ENCODE measurements around the gene ATP6V0C.
"Not testable (repeated sequence)": the region's sequence is repeated elsewhere in the genome, so short reads cannot be mapped to it uniquely, and the experiment has no call there.

ATP6V0C gene

GRCh38 chr16:2475413-2476344 is 38.1 kb upstream of the ATP6V0C start:
- DNase-seq = peak in 2 of 5 experiments; percentile 22 to 40

DNA sequence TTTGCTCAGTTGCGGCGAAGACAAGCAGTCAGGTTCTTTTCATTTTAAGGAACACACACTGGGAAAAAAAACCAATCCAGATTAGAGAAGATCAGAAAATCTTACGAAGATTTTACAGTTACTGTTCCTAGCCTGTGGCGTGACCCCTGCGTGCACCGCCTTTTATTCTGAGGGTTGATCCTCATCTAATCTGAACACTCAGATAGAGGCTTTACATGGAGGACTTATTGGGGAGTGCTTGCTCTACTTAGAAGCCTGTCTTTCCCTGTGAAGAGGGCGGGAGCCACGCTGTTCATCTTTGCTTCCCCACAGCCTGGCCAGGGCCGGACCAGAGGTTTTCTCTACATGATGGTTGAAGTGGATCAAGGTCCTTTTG is 37.4 kb upstream of the ATP6V0C start:
- DNase-seq = no peak

GRCh38 chr16:2476741-2477140 is 37.0 kb upstream of the ATP6V0C start:
- DNase-seq = no peak

- DNase-seq = no peak
Measured at GRCh38 chr16:2477327-2477726, 36.4 kb upstream of the ATP6V0C start.

- no peak for DNase-seq
Measured at GRCh38 chr16:2478279-2478678, 35.5 kb upstream of the ATP6V0C start.

DNA sequence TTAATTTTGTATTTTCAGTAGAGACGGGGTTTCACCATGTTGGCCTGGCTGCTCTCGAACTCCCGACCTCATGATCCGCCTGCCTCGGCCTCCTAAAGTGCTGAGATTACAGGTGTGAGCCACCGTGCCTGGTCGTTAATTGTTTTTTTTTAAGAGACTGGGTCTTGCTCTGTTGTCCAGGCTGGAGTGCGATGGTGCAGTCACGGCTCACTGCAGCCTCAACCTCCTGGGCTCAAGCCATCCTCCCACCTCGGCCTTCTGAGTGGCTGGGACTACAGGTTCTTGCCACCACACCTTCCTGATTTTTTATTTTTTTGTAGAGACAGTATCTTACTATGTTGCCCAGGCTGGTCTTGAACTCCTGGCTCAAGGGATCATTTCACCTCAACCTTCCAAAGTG is 33.8 kb upstream of the ATP6V0C start:
- DNase-seq = not testable (repeated sequence)

GRCh38 chr16:2480948-2481347 is 32.8 kb upstream of the ATP6V0C start:
- no peak for DNase-seq

DNA sequence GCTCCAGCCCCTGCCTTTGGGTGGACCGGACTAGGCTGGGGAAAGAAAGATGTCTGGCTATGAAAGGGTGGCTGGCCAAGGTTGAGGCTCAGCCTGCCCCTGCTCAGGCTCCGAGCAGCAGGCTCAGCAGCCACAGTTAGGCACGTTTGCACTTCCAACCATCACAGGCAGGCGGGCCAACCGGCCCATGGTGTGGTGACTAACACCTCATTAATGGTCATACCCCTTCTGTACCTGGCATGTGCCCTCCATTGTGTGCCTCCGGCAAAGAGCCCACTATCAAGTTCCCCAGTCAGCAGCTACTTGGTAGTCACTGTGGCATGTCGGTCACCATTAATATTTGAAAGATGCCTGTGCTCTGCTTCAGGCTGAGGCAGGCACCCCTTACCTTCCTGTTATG is 32.1 kb upstream of the ATP6V0C start:
- no peak for DNase-seq

DNA sequence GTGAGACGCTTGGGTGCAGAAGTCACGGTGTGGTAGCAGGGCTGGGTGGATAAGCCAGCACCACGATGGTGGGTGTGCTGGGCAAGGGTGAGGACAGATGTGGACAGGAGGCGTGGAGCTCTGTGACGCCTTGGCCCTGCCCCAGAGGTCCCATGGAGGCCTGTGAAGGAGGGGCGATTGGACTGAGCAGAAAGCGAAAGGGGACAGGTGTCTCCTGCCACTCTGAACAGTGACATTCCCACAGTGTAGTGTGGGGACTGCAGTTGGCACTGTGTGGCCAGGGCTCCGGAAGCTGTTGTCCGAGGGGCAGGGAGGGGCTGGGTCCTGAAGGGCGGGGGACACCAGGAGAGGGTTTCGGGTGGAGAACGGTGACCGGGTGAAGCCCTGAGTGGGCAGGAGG is 31.5 kb upstream of the ATP6V0C start:
- no peak for DNase-seq

GRCh38 chr16:2482708-2483534 is 30.8 kb upstream of the ATP6V0C start:
- no peak for DNase-seq

DNA sequence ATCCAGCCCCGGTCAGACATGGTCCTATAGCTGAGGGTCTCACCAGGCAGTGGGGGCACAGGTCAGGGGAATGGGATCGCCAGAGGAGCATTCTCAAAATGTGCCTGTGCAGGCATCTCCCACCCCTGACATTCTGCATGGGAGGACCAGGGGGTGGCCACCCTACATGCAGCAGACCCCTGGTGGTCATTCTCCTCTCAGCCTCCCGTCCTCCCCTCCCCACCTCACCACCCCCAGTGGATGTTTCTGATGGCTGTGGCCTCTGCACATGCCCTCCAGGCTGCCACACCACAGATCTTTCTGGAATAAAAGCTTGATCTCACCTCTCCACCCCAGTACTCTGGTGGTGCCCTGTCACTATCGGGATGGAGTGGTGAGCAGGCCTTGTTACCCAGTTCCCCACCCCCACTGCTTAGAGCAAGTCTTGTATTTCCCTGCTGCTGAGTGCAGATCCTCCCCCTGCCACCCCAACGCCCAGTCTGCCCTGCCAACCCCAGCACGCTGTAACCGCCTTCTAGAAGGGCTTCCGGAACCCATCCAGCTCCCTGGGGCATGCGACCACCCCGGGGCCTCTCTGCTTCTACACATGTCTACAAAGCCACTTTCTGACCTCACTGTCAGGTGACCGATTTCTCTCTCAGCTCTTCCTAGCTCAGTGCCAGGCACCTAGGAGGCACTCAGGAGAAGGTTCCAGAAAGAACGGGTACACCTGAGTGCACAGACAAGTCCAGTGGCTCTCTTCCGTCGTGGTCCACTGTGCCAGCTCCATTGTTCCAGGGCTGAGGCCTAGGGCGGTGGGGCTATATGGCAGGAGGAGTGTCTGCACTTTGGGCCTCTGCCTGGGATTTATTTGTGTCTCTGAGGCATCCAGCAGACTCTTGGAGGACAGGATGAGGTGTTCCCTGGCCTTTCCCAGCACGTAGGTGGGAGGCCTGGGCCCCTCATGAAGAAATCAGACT is 29.5 kb upstream of the ATP6V0C start:
- DNase-seq = no peak

GRCh38 chr16:2484898-2485508 is 28.7 kb upstream of the ATP6V0C start:
- no peak for DNase-seq

DNA sequence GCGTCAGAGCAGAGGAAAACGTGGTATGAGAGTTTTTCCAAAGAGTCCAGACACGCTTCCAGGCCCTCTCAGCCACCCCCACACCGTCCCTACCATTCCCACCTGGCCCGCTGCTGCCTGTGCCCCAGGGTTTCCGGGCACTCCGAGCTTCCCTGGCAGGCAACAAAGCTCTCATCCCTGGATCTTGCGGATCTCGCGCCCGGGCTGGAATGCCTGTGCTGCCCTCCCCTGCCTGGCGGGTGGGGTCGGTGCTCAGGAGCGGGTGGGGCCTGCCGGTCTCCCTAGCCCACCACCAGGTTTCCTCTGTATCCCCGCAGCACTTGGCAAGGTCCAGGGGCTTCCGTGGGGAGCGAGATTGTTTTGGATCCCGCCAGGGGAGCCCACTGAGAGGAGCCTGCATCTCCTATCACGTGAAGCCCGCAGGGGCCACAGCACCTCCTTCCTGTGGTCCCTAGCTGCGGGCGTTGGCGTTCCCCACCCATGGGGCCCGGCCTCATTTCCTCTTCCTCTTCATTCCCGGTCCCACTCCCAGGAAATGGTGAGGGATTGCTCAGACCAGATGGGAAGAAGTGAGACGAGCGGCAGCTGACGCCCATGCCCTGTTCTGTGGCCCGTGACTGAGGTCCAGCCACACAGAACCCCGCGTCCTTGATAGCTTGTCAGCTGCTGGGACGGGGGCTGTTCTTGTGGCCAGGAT is 27.8 kb upstream of the ATP6V0C start:
- no peak for DNase-seq

GRCh38 chr16:2486645-2487516 is 26.9 kb upstream of the ATP6V0C start:
- peak; percentile 46 to 87 (median 67) for DNase-seq

DNA sequence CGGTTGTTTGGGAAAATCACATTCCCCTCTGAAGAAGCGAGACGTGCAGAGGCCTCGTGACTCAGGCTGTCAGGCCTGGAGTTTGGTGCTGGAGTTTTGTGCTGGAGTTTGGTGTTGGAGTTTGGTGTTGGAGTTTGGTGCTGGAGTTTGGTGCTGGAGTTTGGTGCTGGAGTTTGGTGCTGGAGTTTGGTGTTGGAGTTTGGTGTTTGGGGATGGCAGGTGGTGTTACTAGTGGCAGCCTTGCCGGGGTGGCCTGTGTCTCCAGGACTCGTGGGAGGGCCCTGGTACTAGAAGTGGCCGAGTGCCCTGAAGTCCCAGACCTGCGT is 26.3 kb upstream of the ATP6V0C start:
- no peak for DNase-seq

DNA sequence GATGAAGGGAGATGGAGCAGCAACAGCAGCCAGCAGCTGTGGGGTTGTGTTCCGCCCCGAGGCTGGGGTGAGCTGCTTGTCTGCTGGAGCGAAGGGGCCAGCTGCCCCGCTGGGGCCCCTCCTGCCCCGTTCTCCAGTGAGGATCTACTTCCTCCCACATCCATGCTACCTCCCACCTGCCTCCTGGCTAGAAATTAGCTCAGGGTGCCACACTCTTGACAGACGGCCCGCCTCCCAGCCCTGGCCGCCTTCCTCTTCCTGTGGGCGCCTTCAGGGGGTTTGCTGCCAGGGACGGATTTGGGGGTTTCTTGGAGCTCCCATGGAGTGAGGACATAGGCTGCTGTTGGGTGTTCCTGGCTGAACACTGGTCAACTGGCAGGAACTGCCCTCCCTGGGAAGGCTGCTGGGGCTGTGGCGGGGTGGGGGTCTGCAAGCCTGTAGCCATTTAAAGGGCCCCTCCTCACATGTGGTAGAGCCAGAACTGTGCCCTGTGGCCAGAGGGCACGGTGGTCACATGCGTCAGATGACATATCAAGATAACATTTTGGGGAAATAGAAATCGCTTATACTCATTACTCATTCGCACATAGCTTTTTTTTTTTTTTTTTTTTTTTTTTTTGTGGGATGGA is 25.7 kb upstream of the ATP6V0C start:
- no peak for DNase-seq

GRCh38 chr16:2489581-2489980 is 24.2 kb upstream of the ATP6V0C start:
- DNase-seq = no peak

DNA sequence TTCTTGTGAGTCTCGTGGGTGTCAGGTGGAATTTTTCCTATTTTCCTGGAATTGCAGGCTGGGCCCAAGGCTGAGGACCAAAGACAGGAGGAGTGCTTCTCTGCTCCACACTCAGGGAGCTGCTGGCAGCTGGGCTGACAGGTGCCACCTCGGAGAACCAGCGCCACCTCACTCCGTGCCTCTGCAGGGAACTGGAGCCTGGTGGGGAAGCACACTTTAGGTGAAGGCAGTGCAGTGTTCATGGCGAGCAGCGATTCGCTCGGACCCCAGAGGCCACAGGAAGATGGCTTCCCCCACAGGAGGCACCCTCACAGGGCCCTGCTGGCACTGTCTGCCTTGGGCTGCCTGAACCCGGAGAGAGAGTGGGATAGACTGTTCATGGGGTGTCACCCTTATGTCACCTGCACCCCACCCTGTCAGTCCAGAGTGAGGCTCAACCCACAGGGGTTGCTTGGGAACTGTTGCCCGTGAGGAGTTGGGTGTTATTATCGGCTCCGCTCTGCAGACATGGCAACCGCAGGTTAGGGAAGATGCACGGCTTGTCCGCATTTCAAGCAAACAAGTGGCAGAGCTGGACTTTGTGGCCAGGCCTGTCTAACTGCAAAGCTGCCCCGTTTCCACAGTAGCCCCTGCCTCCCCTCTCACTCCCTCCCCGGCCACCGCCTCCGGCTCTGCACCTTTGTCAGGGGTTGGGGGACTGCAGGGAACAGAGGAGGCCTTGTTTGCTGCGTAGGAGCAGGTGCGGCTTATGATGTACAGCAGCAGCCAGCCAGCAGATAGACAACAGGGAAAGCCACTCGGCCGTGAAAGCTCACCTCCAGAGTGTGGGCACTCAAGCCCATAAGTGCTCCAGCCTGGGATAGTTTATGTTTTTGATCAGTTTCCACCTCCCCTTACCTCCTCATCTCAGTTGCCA is 23.3 kb upstream of the ATP6V0C start:
- DNase-seq = no peak

DNA sequence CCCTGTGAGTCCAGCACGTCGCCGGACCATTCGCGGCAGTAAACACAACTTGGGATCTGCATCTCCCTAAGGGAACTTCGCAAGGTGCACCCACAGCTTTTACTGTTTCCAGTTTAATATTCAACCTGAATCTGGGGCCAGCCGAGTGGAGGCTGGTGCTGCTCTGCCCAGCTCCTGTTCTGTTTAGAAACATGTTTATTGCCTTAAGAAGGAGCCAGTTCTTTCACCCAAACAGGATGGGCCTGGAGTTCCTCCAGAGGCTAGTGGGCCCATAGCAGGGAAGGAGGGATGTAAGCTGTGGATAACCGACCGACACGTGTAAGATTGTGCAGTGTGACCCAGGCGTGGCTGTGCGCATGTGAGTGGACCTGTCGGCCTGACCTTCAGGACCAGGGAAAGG is 21.5 kb upstream of the ATP6V0C start:
- no peak for DNase-seq

All from T-helper 2 cell (primary cell).